NCI-H2107 treated with DMSO at 0.1 percent for 48 hours (cell line): ENCODE data around the gene C1orf115.
"Not testable (repeated sequence)": the region's sequence is repeated elsewhere in the genome, so short reads cannot be mapped to it uniquely, and the experiment has no call there.

Experiments
- DNase-seq: peaks from one replicate; lab custom pipeline; 2025; ENCODE audit not compliant: unreplicated experiment; lab: John Stamatoyannopoulos, UW

C1orf115 gene

GRCh38 chr1:220690140-220691052, at the start of gene C1orf115:
Gene C1orf115 (plus strand): TSS chr1:220690363. CDS start chr1:220690403, 40 bp downstream.
- peak; percentile 87 for DNase-seq

- DNase-seq: no peak
These were observed 47.9 kb upstream of the C1orf115 start for GRCh38 chr1:220642285-220642684.

GRCh38 chr1:220652995-220653394, 37.2 kb upstream of the C1orf115 start:
- no peak for DNase-seq

- DNase-seq: no peak
These were observed 34.7 kb upstream of the C1orf115 start for GRCh38 chr1:220655509-220655908.

GRCh38 chr1:220655961-220656740, 34.0 kb upstream of the C1orf115 start:
- DNase-seq: no peak

GRCh38 chr1:220666349-220666748, 23.8 kb upstream of the C1orf115 start:
- DNase-seq: no peak

- DNase-seq: no peak
These were observed 21.2 kb upstream of the C1orf115 start for GRCh38 chr1:220669005-220669404.

GRCh38 chr1:220670365-220670764, 19.8 kb upstream of the C1orf115 start:
- no peak for DNase-seq

GRCh38 chr1:220673921-220674320, 16.2 kb upstream of the C1orf115 start:
- no peak for DNase-seq

- DNase-seq: no peak
These were observed 12.9 kb upstream of the C1orf115 start for GRCh38 chr1:220677251-220677650.

GRCh38 chr1:220680085-220680687, 10.0 kb upstream of the C1orf115 start:
- DNase-seq: peak; percentile 76

GRCh38 chr1:220681220-220681880, 8.8 kb upstream of the C1orf115 start:
- DNase-seq: no peak

GRCh38 chr1:220682901-220683576, 7.1 kb upstream of the C1orf115 start:
- no peak for DNase-seq

GRCh38 chr1:220683716-220684115, 6.4 kb upstream of the C1orf115 start:
- DNase-seq: not testable (repeated sequence)

GRCh38 chr1:220684890-220685289, 5.3 kb upstream of the C1orf115 start:
- no peak for DNase-seq

- no peak for DNase-seq
These were observed 4.3 kb upstream of the C1orf115 start for GRCh38 chr1:220685879-220686278.

GRCh38 chr1:220687809-220688208, 2.4 kb upstream of the C1orf115 start:
- no peak for DNase-seq

- no peak for DNase-seq
These were observed 497 bp upstream of the C1orf115 start for GRCh38 chr1:220689666-220690065.

- DNase-seq: peak; percentile 16
These were observed 1.0 kb downstream of the C1orf115 start for GRCh38 chr1:220691053-220691684.
